H1 (cell line): ENCODE results near the gene MICALL2. TPM values are rescaled to one million over a fixed set of nuclear protein-coding genes. Genes with fewer than 3 reads are reported as not detected.

Experiments
- BRCA1 ChIP-seq: IDR thresholded peaks from 2 replicates; pipeline ENCODE4 v1.6.1; 2012; ENCODE audit warnings: low read depth, low read length, improper control_type of control experiment
- CEBPB ChIP-seq: IDR thresholded peaks from 2 replicates; pipeline ENCODE4 v1.6.1; 2012; ENCODE audit warnings: low read depth, low read length
- CHD1 ChIP-seq: IDR thresholded peaks from 2 replicates; pipeline ENCODE4 v1.6.1; 2012; ENCODE audit warnings: low read depth, low read length, improper control_type of control experiment
- CTCF ChIP-seq, 3 experiments: IDR thresholded peaks; 1 replicate in 2 of 3; 2 replicates in 1 of 3; pipeline versions ENCODE4 v1.5.1 to v1.6.1; 2011; ENCODE audit warnings: low read length in 3 of 3, mild to moderate bottlenecking in 3 of 3, inconsistent platforms in 2 of 3, low read depth in 1 of 3, moderate library complexity in 1 of 3; ENCODE audit not compliant: insufficient read depth in 1 of 3; ENCODE audit errors: control extremely low read depth in 1 of 3
- FOSL1 ChIP-seq: IDR thresholded peaks from 2 replicates; pipeline ENCODE4 v1.6.1; 2011; ENCODE audit warnings: mild to moderate bottlenecking, low read depth, low read length, moderate library complexity; ENCODE audit not compliant: insufficient read depth
- polyA plus RNA-seq, 7 experiments: library from polyadenylated mRNA; depleted of rRNA in 3 of 7; stranded (reverse) in 5 of 7; unstranded in 2 of 7; fragments of >200 nt in 5 of 7; fragments of 200-250 nt in 2 of 7; gene quantifications; 1 replicate in 5 of 7; 2 replicates in 1 of 7; 4 replicates in 1 of 7; pipeline versions ENCODE4 v1.2.1 to v1.2.3, GENCODE V29; 2011 to 2013; ENCODE audit warnings: missing spikeins in 2 of 7, mixed read lengths in 2 of 7
- total RNA-seq: library from RNA; stranded (reverse); fragmentation: NEBNext Ultra II Directional; extraction: Animal tissue kit (Norgen Biotek cat#: 25700); gene quantifications from 2 replicates; pipeline ENCODE4 v1.2.1, GENCODE V29; 2021

The MICALL2 gene
- total and polyA plus RNA-seq, 2 of the 8 experiments (the other 6 are each of a cell fraction or from before 2014, with no cell fraction given), result 5.3 to 8.5 TPM

DNA sequence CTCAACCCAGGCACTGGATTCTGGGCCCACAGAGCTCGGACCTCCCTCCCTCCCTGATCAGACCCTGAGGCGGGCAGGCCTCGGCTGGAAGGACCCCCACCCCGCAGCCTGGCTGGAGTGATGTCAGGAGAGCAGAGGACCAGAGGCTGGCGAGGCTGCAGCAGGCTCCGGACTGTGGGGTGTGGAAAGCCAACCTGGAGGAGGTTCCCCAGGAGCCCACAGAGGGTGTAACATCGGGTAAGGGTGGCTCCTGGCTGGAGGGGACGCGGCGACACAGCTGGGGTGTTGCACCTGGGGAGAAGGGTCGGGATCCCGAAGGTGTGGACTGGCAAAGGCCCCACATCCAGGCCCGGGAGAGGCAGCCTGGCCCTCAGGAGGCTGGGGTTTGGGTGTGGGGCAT is 8.9 kb upstream of the MICALL2 start (continued):
- TF ChIP-seq CTCF (IDR thresholded peaks at IDR 0.05; ENCODE audit: control extremely low read depth in 1 of 3, insufficient read depth in 1 of 3, low read depth in 1 of 3, low read length in 3 of 3) (no peak), CHD1 (no peak), BRCA1 (no peak), FOSL1 (no peak), CEBPB (no peak)
